SJSA1 (cell line): ENCODE results near the gene COA5. TPM values are rescaled to one million over a fixed set of nuclear protein-coding genes. Genes with fewer than 3 reads are reported as not detected.
"Not testable (repeated sequence)": the region's sequence is repeated elsewhere in the genome, so short reads cannot be mapped to it uniquely, and the experiment has no call there.

Experiments used
- DNase-seq, 2 experiments: peaks; one replicate each; pipeline ENCODE4 v3.0.0-alpha.2; 2015 to 2020; ENCODE audit warnings: low spot score in 2 of 2, low read depth in 1 of 2
- H3K27ac ChIP-seq: fragments of 250-450 bp; sonication (Bioruptor Pico); 2 replicates; pipeline ENCODE4 v1.5.1; 2020; ENCODE audit warnings: mild to moderate bottlenecking, moderate library complexity
- H3K27me3 ChIP-seq: fragments of 250-450 bp; sonication (Bioruptor Pico); replicated peaks from 2 replicates; pipeline ENCODE4 v1.5.1; 2020; ENCODE audit warnings: mild to moderate bottlenecking, moderate library complexity
- H3K36me3 ChIP-seq: fragments of 250-450 bp; sonication (Bioruptor Pico); 2 replicates; pipeline ENCODE4 v1.5.1; 2020; ENCODE audit warnings: mild to moderate bottlenecking
- H3K4me1 ChIP-seq: fragments of 250-450 bp; sonication (Bioruptor Pico); replicated peaks from 2 replicates; pipeline ENCODE4 v1.6.1; 2021; ENCODE audit warnings: mild to moderate bottlenecking
- H3K4me3 ChIP-seq: fragments of 250-450 bp; sonication (Bioruptor Pico); 2 replicates; pipeline ENCODE4 v1.5.1; 2020; ENCODE audit warnings: mild to moderate bottlenecking
- H3K9me3 ChIP-seq: fragments of 250-450 bp; sonication (Bioruptor Pico); replicated peaks from 2 replicates; pipeline ENCODE4 v1.5.1; 2020; ENCODE audit warnings: mild to moderate bottlenecking
- total RNA-seq: library from RNA; depleted of rRNA; stranded (reverse); fragments of >200 nt; shearing (Covaris generic); gene quantifications from 2 replicates; pipeline ENCODE4 v1.2.3, GENCODE V29; 2014

Gene COA5
- total RNA-seq, 1 experiment from 2014 or later: 36.4 TPM

DNA sequence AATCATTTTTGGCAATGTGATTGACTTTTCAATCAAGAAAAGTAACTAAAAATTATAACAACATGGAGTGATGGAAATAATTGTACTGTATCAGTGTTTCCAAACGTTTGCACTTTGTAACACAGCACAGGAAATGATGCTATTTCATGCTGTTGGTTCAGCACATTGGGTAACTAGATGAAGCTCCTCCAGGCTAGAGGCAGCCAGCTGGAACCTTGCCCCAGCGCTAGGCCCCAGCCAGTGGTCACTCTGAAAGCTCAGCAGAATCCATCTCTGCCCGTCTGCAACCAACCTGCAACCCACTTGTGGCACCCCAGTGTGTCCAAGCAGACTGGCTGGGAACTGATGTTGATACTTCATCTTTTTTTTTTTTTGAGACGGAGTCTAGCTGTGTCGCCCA lies 15.3 kb upstream of the COA5 start:
- DNase-seq: no peak

DNA sequence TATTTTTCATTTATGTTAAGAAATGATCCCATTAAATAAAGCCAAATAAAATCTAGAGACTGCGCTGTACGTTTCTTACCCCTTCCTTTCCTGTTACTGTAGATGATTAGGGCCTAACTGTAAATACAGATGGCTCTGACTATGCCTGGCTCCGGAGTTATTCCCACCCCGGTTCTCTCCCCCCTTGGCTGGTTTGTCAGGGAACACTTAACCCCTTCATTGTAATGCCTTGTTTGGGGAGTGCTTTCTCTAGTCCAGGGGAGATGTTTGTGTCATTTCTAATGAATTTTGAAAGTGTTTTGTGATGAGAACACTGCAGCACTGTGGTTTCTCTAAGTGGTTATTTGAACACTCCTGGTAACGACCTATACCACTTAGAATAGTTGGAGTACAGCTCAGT lies 8.8 kb upstream of the COA5 start:
- Histone ChIP-seq H3K36me3 (peaks cover 56% of the 10 kb centered on the region), H3K27me3 (no peaks in the 10 kb centered on the region), H3K27ac (no peak overlapping the region), H3K4me3 (no peak overlapping the region), H3K9me3 (no peaks in the 10 kb centered on the region), H3K4me1 (no peaks in the 10 kb centered on the region)
- no peak for DNase-seq

More for the DNA sequence above, 15.3 kb upstream of the COA5 start:
- Histone ChIP-seq H3K9me3 (no peaks in the 10 kb centered on the region), H3K4me1 (no peaks in the 10 kb centered on the region), H3K27me3 (0 out of 2 replicates have a peak, but pooled peaks cover 7% of the 10 kb centered on the region), H3K27ac (no peak overlapping the region), H3K4me3 (no peak overlapping the region), H3K36me3 (no peaks in the 10 kb centered on the region)

DNA sequence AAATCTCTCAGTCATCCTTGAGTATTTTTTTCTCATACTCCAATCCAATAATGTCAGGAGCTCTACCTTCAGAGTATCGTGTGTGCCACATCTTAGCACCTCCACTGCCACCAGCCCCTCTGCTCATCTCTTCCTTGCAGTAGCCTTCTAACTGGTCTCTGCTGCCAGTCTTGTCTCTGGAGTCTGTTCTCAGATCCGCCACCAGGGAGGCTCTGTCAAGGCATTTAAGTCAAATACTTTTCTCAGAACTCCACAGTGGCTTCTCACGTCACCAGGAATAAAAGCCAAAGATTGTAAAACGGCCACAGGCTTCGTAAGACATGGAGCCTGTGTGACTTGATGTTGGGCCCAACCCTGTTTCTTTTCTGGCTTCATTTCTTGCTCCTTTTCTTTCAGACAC lies 7.2 kb upstream of the COA5 start:
- DNase-seq: no peak
- Histone ChIP-seq H3K9me3 (no peaks in the 10 kb centered on the region), H3K36me3 (peaks cover 71% of the 10 kb centered on the region), H3K27ac (no peak overlapping the region), H3K4me1 (peaks cover 3% of the 10 kb centered on the region; the same call in 1 of the 2 replicates), H3K27me3 (no peaks in the 10 kb centered on the region), H3K4me3 (no peak overlapping the region)

DNA sequence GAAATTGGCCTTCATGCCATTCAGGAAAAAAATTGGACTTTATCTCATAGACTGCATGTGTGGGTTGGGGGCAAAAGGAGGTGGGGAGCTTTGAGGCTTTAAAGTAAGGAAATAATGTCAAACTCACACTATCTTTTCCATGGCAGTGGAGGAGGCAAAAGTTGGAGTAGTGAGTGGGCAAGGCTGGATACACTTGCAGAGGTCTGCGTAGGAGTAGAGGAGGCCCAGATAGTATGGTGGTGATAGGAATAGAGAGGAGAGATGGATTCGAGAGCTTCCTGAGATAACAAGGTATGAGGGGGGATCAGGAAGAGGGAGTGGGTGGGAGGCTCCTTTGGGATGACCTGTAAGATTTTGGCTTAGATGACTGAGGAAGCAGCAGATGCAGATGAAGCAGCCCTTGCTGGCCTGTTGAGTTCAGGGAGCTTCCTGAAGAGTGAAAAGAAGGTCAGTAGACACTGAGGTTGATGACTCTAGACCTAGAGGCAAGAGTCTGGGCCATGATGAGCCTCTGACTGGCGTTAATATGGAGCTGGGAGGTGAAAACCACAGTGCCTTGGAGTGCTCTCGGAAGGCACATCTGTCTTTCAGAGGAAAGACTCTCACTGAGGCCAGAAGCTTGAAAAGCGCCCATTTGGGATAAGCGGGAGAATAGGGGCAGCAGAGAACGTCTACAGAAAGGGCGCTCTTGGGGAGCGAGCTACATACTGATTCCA lies 5.9 kb upstream of the COA5 start:
- Histone ChIP-seq H3K36me3 (peaks cover 82% of the 10 kb centered on the region), H3K4me1 (peaks cover 16% of the 10 kb centered on the region), H3K27me3 (no peaks in the 10 kb centered on the region), H3K9me3 (no peaks in the 10 kb centered on the region), H3K4me3 (no peak overlapping the region), H3K27ac (no peak overlapping the region)
- DNase-seq: no peak

DNA sequence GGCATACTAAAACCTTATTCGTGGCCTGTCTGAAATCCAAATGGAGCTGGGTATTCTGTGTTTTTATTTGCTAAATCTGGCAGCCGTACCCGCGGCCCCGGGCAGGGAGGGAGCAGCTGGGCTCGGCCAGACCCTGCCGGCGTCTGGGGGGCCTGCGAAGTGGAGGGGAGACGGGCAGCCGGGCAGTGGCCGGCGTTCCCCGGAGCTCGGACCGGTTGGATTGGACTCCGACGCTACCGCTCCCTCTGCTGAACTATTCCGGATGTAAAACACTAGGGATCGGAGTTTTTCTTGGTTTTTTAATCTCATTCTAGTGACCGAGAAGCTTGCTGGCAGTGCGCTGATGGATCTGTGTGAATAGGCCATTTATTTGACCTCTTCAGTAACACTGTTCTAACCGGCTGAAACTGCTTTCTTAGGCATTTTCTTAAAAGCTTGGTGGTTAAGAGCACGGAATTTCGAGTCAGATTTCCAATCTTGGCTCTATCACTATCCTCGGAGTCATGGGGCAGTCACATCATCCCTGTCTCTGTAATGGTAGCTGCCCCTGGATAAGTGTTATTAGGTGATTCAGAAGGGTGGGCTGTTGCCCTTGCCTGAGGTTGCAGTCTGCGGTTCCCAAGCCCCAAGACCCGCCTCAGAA lies 771 bp upstream of the COA5 start:
- Histone ChIP-seq H3K27me3 (no peaks in the 10 kb centered on the region), H3K9me3 (no peaks in the 10 kb centered on the region; the same call in 1 of the 2 replicates), H3K36me3 (peaks cover 58% of the 10 kb centered on the region), H3K4me3 (peak overlapping the region; percentile 93), H3K27ac (peak overlapping the region; percentile 95), H3K4me1 (peaks cover 26% of the 10 kb centered on the region)
- DNase-seq: peak in 1 of 2 experiments; percentile 28

DNA sequence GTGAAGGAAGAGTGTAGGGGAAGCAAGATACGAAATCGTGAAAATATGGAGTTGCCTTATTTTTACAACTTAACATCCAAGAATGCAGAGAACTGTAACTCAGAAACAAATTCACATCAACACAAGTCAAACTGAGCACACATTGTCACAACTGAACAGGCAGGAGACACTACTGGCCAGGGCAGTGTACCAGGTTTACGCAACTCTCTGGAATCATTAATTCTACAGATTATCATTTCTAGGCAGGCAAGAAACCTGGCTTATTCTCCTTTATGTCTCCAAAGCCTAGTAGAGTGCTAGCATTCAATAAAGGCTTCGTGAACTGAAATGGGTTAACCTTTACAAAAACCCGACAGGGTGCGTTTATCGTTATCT lies 584 bp downstream of the COA5 start:
- peak in 1 of 2 experiments; percentile 25 for DNase-seq

DNA sequence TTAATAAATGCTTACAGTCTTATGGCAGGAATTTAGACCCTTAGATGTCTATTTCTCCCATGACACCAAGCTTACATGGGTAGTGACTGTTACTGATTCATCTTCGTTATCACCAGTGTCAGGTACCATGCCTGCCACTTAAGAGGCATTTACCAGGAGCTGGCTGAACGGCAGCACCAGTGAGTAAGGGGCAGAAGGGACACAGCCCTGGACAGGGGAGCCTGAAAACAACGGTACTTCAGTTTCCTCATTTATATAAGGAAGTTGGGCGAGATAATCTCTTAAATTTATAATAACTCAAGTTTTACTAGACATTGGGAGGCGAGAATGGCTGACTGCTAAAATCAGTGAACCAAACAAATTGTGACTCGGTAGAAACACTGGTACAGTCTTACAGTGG lies 1.2 kb downstream of the COA5 start:
- H3K27me3 ChIP-seq: no peaks in the 10 kb centered on the region
- no peak for DNase-seq
- H3K4me1 ChIP-seq: peaks cover 26% of the 10 kb centered on the region
- H3K4me3 ChIP-seq: peak overlapping the region; percentile 93
- peaks cover 50% of the 10 kb centered on the region for H3K36me3 ChIP-seq
- H3K9me3 ChIP-seq: no peaks in the 10 kb centered on the region; the same call in 1 of the 2 replicates
- H3K27ac ChIP-seq: no peak overlapping the region

More for the DNA sequence above, 584 bp downstream of the COA5 start:
- H3K9me3 ChIP-seq: no peaks in the 10 kb centered on the region; the same call in 1 of the 2 replicates
- no peaks in the 10 kb centered on the region for H3K27me3 ChIP-seq
- peak overlapping the region; percentile 95 for H3K27ac ChIP-seq
- peaks cover 26% of the 10 kb centered on the region for H3K4me1 ChIP-seq
- peak overlapping the region; percentile 93 for H3K4me3 ChIP-seq
- H3K36me3 ChIP-seq: peaks cover 54% of the 10 kb centered on the region

DNA sequence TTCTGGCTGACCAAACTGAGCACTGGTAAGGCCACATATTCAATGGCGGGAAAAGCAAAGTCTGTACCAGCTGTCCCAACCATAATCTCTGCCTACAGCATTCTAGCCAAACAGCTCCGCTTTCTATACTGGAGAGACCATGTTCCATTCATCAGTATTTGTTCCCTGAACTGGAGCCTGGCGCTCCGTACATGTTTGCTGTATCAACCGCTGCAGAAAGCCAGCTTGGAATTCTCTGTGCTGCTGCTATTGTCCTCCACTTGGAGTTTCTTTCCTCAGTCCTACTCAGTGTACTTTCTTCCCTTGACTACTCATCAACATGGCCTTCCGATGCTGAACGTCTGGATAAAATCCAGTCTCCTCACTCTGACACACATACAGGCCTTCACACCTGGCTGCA lies 1.9 kb downstream of the COA5 start:
- H3K4me3 ChIP-seq: no peak overlapping the region
- no peak overlapping the region for H3K27ac ChIP-seq
- peaks cover 52% of the 10 kb centered on the region for H3K36me3 ChIP-seq
- no peaks in the 10 kb centered on the region; the same call in 1 of the 2 replicates for H3K9me3 ChIP-seq
- H3K27me3 ChIP-seq: no peaks in the 10 kb centered on the region
- H3K4me1 ChIP-seq: peaks cover 26% of the 10 kb centered on the region
- no peak for DNase-seq

DNA sequence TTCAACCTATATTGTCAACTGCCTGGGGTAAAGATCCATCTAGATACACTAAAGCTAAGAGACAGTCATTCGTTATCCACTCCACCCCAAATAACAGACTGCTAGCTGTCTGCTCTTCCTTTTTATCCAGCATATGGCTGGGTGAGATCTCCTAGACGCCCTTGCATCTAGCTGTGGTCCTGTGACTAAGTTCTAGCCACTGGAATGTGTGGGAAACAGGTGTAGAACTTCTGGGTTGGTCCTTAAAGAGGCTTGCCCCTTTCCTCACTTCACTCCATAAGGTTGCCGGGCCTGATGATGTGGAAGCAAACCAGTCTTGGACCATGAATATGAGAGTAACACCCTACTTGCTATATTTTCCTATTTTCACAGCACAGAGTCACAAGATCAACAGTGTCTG lies 3.2 kb downstream of the COA5 start:
- Histone ChIP-seq H3K27me3 (no peaks in the 10 kb centered on the region), H3K9me3 (no peaks in the 10 kb centered on the region; the same call in 1 of the 2 replicates), H3K36me3 (peaks cover 51% of the 10 kb centered on the region), H3K4me1 (peaks cover 19% of the 10 kb centered on the region), H3K27ac (no peak overlapping the region), H3K4me3 (no peak overlapping the region)
- DNase-seq: no peak

DNA sequence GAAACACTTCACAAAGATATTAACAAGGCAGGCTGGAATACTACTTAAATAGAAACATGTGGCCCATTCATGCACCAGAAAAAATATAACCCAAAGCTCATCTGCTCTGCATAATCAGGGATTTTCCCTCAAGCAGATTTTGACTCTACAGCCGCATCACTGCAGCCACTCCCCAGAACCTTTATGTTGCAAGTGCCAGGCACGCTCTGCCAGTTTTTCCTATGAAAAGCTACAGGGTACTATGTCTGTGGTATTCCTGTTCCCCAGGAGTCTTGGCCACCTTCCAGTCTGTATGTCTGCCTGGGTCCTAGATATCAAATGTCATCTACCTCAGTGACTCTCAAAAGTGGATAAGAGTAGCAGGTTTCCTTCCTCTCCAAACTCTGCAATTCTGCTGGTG lies 3.8 kb downstream of the COA5 start:
- DNase-seq: no peak
- no peaks in the 10 kb centered on the region for H3K27me3 ChIP-seq
- peaks cover 14% of the 10 kb centered on the region for H3K4me1 ChIP-seq
- no peak overlapping the region for H3K4me3 ChIP-seq
- no peak overlapping the region for H3K27ac ChIP-seq
- H3K9me3 ChIP-seq: no peaks in the 10 kb centered on the region; the same call in 1 of the 2 replicates
- H3K36me3 ChIP-seq: peaks cover 51% of the 10 kb centered on the region

DNA sequence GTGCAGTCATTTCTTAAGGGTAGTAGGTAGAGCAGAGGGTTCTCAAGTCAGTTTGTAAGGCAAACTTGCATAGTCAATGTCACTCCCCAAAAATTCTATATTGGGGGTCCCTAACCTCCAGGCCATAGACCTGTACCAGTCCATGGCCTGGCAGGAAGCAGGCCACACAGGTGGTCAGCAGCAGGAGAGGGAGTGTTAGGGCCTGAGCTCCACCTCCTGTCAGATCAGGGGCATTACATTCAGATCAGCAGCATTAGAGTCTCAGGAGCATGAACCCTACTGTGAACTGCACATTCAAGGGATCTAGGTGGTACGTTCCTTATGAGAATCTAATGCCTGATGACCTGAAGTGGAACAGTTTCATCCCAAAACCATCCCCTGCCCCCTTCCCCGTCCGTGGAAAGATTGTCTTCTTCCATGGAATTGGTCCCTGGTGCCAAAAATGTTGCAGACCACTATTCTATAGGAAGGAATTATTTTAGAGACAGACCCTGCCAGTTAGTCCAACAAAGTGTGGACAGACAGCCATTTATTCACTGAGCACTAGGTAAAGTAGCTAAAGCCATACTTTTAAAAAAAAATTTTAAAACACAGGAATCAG lies 6.7 kb downstream of the COA5 start:
- DNase-seq: peak in 1 of 2 experiments; percentile 18
- Histone ChIP-seq H3K4me1 (peaks cover 6% of the 10 kb centered on the region), H3K4me3 (no peak overlapping the region), H3K36me3 (peaks cover 59% of the 10 kb centered on the region), H3K27ac (no peak overlapping the region), H3K9me3 (no peaks in the 10 kb centered on the region), H3K27me3 (no peaks in the 10 kb centered on the region)

DNA sequence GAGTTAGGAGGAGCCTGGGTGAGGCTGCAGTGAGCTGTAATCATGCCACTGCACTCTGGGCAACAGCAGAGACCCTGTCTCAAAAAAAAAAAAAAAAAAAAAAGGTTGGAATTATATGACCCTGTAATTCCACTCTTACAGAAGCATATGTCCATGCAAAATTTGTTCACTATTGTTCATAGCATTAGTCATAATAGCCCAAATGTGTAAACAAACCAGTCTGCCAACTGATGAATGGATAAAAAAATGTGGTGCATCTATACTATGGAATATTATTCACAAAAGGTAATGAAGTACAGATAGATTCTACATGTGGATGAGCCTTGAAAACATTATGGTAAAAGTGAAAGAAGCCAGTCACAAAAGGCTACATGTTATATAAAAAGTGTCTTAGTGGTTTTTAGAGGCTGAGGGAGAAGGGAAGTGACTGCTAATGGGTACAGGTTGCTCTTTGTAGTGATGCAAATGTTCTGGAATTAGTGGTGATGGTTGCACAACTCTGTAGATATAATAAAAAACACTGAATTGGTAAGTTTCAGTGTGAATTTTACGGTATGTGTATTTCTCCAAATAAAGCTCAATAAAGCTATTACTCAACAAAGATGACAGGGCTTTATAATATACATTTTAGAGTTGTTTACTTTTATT lies 9.4 kb downstream of the COA5 start:
- H3K9me3 ChIP-seq: no peaks in the 10 kb centered on the region
- H3K27ac ChIP-seq: no peak overlapping the region
- peaks cover 61% of the 10 kb centered on the region for H3K36me3 ChIP-seq
- no peak overlapping the region for H3K4me3 ChIP-seq
- no peak for DNase-seq
- no peaks in the 10 kb centered on the region for H3K27me3 ChIP-seq
- H3K4me1 ChIP-seq: peaks cover 6% of the 10 kb centered on the region; the same call in 1 of the 2 replicates

DNA sequence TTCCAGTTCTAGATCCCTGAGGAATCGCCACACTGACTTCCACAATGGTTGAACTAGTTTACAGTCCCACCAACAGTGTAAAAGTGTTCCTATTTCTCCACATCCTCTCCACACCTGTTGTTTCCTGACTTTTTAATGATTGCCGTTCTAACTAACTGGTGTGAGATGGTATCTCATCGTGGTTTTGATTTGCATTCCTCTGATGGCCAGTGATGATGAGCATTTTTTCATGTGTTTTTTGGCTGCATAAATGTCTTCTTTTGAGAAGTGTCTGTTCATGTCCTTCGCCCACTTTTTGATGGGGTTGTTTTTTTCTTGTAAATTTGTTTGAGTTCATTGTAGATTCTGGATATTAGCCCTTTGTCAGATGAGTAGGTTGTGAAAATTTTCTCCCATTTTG lies 13.6 kb downstream of the COA5 start:
- not testable (repeated sequence) for H3K4me3 ChIP-seq, H3K27ac ChIP-seq, H3K4me1 ChIP-seq, H3K9me3 ChIP-seq, DNase-seq, H3K27me3 ChIP-seq
- peaks cover 27% of the 10 kb centered on the region for H3K36me3 ChIP-seq
